ENCODE results near the gene NAA80.

Gene NAA80

GRCh38 chr3:50298836-50299637 is at the start of gene NAA80, which contains the start of gene HYAL3:
NAA80 (minus strand) TSS chr3:50299405; CDS start chr3:50297463, 1,942 bp downstream.
HYAL3 (minus strand) TSS chr3:50299405; CDS start chr3:50295602, 3,803 bp downstream.
- DNase-seq (ENCODE audit: low spot score) = peak; percentile 100

GRCh38 chr3:50347187-50347813 is 48.1 kb upstream of the NAA80 start:
- peak; percentile 70 for DNase-seq (ENCODE audit: low spot score)

DNA sequence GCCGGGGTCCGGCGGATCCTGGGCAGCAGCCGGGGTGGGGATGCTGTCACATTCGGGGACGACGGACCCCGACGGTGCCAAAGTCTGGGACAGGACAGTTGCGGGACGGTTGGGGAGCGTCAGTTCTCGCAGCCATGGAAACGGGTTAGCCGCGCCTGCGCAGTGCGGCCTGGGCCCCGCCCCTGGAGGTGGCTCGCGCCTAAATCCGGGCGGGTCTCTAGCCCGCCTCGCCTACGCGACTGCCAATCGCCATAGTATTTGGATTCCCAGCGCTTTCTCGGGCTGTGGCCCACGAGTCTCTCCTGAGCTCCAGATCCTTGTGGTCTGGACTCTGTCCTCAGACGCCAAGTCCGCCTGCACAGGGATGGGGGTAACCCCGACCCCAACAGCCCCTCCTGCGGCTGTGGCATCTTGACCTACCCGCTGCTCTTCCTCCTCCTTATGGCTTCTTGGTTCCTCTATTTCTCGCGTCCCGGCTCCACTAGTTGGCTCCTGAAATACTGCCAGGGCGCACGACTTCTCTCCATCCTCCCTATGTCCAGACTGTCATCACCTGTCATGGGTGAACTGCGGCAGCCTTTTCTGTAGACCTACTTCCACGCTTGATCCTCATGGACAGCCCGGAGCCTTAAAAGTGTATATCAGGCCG is 46.5 kb upstream of the NAA80 start, which contains the start of gene ZMYND10:
TSS of gene ZMYND10 (minus strand) at position 147 of the 649 bp plus-strand sequence. CDS start 153 bp downstream, outside the sequence.
- DNase-seq (ENCODE audit: low spot score) = peak; percentile 83

- DNase-seq (ENCODE audit: low spot score) = no peak
Observed at GRCh38 chr3:50345008-50345407, 45.8 kb upstream of the NAA80 start.

GRCh38 chr3:50342813-50343633 is 43.8 kb upstream of the NAA80 start:
- DNase-seq (ENCODE audit: low spot score) = no peak

DNA sequence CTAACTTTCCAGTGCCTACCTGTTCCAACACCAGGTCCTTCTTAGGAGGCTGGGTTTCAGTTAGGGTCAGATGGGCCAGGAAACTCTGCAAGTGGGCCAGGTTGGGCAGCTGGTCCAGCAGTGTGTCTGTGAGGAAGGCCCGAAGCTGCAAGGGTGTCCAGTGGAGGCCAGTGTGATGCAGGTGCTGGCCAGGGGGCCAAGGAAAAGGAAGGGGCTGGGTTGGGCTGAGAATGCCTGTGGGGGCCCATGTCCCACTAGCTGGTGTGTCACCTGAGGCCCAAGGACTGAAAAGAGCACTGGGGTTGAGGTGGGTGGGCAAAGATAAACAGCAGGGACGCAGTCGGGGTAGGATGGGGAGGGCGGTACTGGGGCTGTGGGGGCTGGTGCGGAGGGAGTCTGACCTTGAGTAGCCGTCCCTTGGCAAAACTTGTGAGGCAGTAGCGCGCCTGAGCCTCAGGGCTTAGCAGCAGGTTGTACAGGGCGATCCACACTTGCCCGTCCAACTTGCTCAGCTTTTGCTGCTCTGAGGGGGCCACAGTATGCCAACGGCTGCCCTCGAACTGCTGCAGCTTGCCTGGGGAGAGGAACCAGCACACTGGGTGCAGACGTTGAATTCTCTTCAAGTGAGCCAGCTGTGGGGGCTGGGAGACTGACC is 42.9 kb upstream of the NAA80 start:
- DNase-seq (ENCODE audit: low spot score) = no peak

DNA sequence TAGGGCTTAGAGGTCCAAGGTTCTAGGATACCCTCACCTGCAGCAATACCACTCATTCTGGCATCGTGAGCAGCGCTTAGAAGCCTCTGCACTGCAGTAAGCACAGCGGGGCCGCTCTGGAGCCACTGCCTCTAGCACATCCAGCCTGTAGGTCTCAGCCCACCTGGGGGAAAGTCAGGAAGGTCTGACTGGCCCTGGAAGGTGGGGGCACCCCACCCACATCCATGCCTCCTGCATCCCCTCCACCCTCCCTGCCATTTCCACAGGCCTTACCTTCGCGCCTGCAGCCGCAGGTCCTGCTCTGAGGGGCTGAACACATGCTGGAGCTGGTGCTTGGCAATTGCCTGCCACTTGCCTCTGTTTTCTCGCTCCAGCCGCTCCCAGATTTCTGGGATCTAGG is 42.3 kb upstream of the NAA80 start:
- no peak for DNase-seq (ENCODE audit: low spot score)

GRCh38 chr3:50340448-50341329 is 41.5 kb upstream of the NAA80 start, which contains the start of gene RASSF1:
RASSF1 (minus strand) TSS chr3:50340836; CDS start chr3:50340805, 31 bp downstream.
- DNase-seq (ENCODE audit: low spot score) = peak; percentile 85

DNA sequence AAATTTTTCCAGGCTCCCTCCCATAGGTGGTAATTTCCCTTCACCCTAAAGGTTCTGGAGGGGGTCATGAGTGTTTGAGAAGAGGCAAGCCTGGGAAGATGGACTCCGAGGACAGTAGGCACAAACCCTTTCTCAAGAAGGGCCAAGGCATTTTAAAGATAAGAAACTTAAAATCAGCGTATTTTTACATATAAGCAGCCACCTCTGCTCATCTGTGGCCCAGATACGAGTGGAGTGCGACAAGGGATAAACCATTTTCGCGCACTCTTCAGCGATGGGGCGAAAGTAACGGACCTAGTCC is 40.9 kb upstream of the NAA80 start:
- no peak for DNase-seq (ENCODE audit: low spot score)

DNA sequence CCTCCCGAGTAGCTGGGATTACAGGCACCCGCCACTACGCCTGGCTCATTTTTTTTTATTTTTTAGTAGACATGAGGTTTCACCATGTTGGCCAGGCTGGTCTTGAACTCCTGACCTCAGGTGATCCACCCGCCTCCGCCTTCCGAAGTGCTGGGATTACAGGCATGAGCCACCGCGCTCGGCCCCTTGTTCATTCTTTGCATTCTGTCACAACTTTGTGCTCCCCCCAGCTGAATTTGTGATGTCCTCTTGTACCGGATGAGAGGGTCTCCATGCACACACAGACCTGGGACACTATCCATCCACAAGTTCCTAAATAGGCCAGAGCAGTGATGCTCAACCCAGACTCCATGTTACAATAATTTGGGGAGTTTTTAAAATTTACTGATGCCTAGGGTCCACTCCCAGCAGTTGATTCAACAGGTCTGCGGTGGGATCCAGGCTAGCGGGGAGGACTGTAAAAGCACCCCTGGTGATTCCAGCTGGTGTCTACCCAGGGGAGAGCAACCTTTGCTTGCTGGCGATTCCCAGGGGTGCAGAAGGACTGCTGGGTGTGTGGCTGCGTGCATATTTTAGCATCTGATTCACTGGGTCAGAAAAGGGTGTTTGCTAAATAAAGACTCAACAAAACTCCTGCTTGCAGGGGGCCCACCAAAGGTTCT is 40.4 kb upstream of the NAA80 start:
- DNase-seq (ENCODE audit: low spot score) = no peak

DNA sequence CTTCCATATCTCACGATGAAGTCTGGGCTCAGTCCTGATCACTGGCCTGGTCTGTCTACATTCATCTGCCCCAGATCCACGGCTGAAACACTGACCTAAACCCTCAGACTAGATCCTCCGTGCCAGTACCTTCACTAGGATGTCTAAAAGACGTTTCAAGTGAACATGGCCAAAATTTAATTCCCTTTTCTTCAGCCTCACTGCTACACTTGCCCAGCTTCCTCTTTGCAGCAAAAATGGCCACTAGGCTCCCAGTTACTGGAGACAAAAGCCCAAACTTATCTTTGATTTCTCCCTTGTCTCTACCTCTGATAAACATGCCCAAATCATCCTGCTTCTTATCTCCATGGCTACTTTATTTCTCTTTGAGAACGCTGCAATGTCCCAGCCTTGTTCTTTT is 39.8 kb upstream of the NAA80 start:
- no peak for DNase-seq (ENCODE audit: low spot score)

- peak; percentile 99 for DNase-seq (ENCODE audit: low spot score)
Observed at GRCh38 chr3:50337175-50337861, 38.1 kb upstream of the NAA80 start.

DNA sequence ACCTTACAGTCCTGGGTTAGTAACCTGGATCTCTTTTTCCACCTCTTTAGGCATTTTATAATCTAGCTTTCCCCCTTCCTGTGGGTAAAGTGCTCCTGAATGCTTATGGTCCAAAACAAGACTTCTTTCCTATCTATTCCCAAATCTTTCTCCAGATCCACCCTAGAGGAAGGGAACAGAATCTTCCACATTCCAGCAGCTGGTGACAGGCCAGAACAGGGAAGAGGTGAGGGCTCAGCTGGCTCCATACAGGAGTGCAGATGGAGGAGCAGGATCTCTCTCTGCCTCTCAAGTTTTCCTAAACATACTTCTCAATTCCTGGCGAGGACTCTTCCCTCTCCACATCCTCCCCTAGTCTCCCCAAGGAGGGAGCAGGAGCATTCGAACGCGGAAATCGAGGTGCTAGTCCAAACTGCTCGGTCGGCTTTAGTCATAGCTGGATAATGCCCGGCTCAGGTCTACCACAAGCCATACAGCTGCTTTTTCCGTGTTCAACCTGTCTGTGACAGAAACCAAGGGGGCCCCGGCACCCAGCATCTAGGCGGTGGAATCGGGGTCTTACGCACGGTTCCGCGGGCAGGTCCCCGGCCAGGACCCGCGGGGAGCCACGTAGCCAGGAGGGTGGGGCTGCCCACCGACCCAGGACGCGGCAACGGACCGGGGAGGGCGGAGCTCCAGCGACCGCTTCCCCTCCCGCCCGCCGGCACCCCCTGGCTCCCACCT is 37.4 kb upstream of the NAA80 start:
- DNase-seq (ENCODE audit: low spot score) = peak; percentile 70

- DNase-seq (ENCODE audit: low spot score) = no peak
Observed at GRCh38 chr3:50334339-50335075, 35.3 kb upstream of the NAA80 start.

GRCh38 chr3:50333744-50334328 is 34.6 kb upstream of the NAA80 start:
- DNase-seq (ENCODE audit: low spot score) = peak; percentile 31

- no peak for DNase-seq (ENCODE audit: low spot score)
Observed at GRCh38 chr3:50331364-50331907, 32.2 kb upstream of the NAA80 start.

DNA sequence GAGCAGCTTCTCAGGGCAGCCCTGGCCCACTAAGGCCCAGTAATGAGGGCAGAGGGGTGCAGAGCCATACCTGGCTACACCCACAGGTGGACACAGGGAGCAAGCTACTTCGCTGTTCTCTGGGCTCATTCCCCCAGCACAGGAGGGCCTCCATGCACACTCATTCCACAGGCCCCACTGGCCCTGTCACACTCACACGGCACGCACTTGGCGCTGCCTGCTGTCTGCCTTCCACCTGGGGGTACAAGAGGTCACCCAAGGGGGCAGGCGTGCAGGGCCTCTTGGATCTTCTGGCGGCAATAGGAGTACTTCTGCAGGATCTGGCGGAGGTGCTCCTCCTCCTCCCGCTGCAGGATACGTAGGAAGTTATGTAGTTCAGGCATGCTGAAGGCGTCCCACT is 31.1 kb upstream of the NAA80 start:
- DNase-seq (ENCODE audit: low spot score) = no peak
